K562 (cell line): ENCODE results near the gene GUCA1A. TPM values are rescaled to one million over a fixed set of nuclear protein-coding genes. Genes with fewer than 3 reads are reported as not detected.

Source experiments
- ATF3 ChIP-seq, 2 experiments: fragments of 450-650 bp in 1 of 2; sonication (generic) in 1 of 2; formaldehyde crosslinking in 1 of 2; IDR thresholded peaks in 1 of 2; conservative IDR thresholded peaks in 1 of 2; 2 replicates each; pipeline versions ENCODE4 v1.6.1 to v1.8.1; 2016 to 2023; ENCODE audit warnings: mild to moderate bottlenecking in 2 of 2, moderate library complexity in 2 of 2, inconsistent platforms in 1 of 2, missing genetic modification reagents in 1 of 2
- BMI1 ChIP-seq: fragments of 150-350 bp; IDR thresholded peaks from 2 replicates; pipeline ENCODE4 v1.6.1; 2014; ENCODE audit warnings: low read length
- CTCFL ChIP-seq: IDR thresholded peaks from 2 replicates; pipeline ENCODE4 v1.6.1; 2011; ENCODE audit warnings: borderline replicate concordance, low read depth, mild to moderate bottlenecking, moderate library complexity, low read length; ENCODE audit not compliant: insufficient read depth, poor library complexity, severe bottlenecking
- CXXC5 ChIP-seq: fragments of 250-450 bp; sonication (Bioruptor Pico); IDR thresholded peaks from 2 replicates; pipeline ENCODE4 v1.8.0; 2022; ENCODE audit warnings: inconsistent platforms, mild to moderate bottlenecking, moderate library complexity
- EP300 ChIP-seq: IDR thresholded peaks from 2 replicates; pipeline ENCODE4 v1.6.1; 2012; ENCODE audit warnings: low read length, improper control_type of control experiment
- FOXA3 ChIP-seq, 2 experiments: fragments of 450-650 bp in 1 of 2; sonication (generic) in 1 of 2; formaldehyde crosslinking; IDR thresholded peaks in 1 of 2; conservative IDR thresholded peaks in 1 of 2; 2 replicates each; pipeline versions ENCODE4 v1.4.0 to v1.8.0; 2020 to 2022; ENCODE audit warnings: mild to moderate bottlenecking in 2 of 2, missing genetic modification reagents in 1 of 2
- GATAD2A ChIP-seq: fragments of 450-650 bp; IDR thresholded peaks from 2 replicates; pipeline ENCODE4 v1.6.1; 2017
- HNRNPLL ChIP-seq: fragments of 200-400 bp; formaldehyde crosslinking; IDR thresholded peaks from 2 replicates; pipeline ENCODE4 v1.6.1; 2017; ENCODE audit warnings: low read length, low read depth, mild to moderate bottlenecking; ENCODE audit not compliant: poor library complexity, severe bottlenecking
- LCOR ChIP-seq: sonication (generic); formaldehyde crosslinking; IDR thresholded peaks from 2 replicates; pipeline ENCODE4 v1.8.0; 2022; ENCODE audit warnings: mild to moderate bottlenecking, missing genetic modification reagents
- MCM5 ChIP-seq: fragments of 450-650 bp; IDR thresholded peaks from 2 replicates; pipeline ENCODE4 v1.6.1; 2016; ENCODE audit warnings: low read depth
- NR2C1 ChIP-seq, 2 experiments: fragments of 450-650 bp; IDR thresholded peaks; 2 replicates each; pipeline ENCODE4 v1.6.1; 2017; ENCODE audit warnings: mild to moderate bottlenecking in 2 of 2, antibody characterized with exemption in 1 of 2, inconsistent platforms in 1 of 2, missing compliant biosample characterization in 1 of 2, missing genetic modification characterization in 1 of 2
- NR3C1 ChIP-seq: sonication (generic); formaldehyde crosslinking; IDR thresholded peaks from 2 replicates; pipeline ENCODE4 v1.8.1; 2022; ENCODE audit warnings: missing genetic modification reagents
- RBM14 ChIP-seq: fragments of 200-400 bp; formaldehyde crosslinking; IDR thresholded peaks from 2 replicates; pipeline ENCODE4 v1.6.1; 2018; ENCODE audit warnings: low read depth, mild to moderate bottlenecking, low read length, moderate library complexity, borderline replicate concordance; ENCODE audit not compliant: insufficient read depth
- SIN3A ChIP-seq, 2 experiments: fragments of 150-350 bp in 1 of 2; IDR thresholded peaks; 2 replicates each; pipeline ENCODE4 v1.6.1; 2011 to 2016; ENCODE audit warnings: borderline replicate concordance in 2 of 2, low read depth in 2 of 2, low read length in 2 of 2, mild to moderate bottlenecking in 2 of 2, moderate library complexity in 2 of 2; ENCODE audit not compliant: control insufficient read depth in 1 of 2
- TOE1 ChIP-seq, 2 experiments: fragments of 450-650 bp in 1 of 2; sonication (generic) in 1 of 2; formaldehyde crosslinking in 1 of 2; IDR thresholded peaks; 2 replicates each; pipeline versions ENCODE4 v1.7.1 to v1.8.0; 2016 to 2022; ENCODE audit warnings: borderline replicate concordance in 2 of 2, mild to moderate bottlenecking in 2 of 2, antibody characterized with exemption in 1 of 2, inconsistent platforms in 1 of 2, low read depth in 1 of 2, missing genetic modification reagents in 1 of 2, moderate library complexity in 1 of 2
- TRIM28 ChIP-seq: fragments of 450-650 bp; IDR thresholded peaks from 2 replicates; pipeline ENCODE4 v1.6.1; 2017
- YY1 ChIP-seq, 3 experiments: IDR thresholded peaks; 2 replicates each; pipeline ENCODE4 v1.6.1; 2011; ENCODE audit warnings: low read length in 2 of 3, mild to moderate bottlenecking in 2 of 3, moderate library complexity in 2 of 3, borderline replicate concordance in 1 of 3, control low read depth in 1 of 3, low read depth in 1 of 3; ENCODE audit not compliant: insufficient read depth in 3 of 3, insufficient replicate concordance in 2 of 3, control insufficient read depth in 1 of 3, insufficient read length in 1 of 3; ENCODE audit errors: extremely low read depth in 1 of 3
- ZNF311 ChIP-seq: fragments of 250-450 bp; sonication (Bioruptor Pico); IDR thresholded peaks from 2 replicates; pipeline ENCODE4 v1.4.0; 2020; ENCODE audit warnings: mild to moderate bottlenecking, moderate library complexity
- ZNF512 ChIP-seq: IDR thresholded peaks from 2 replicates; pipeline ENCODE4 v1.6.1; 2016; ENCODE audit warnings: missing genetic modification characterization, missing compliant biosample characterization
- ZNF780A ChIP-seq: fragments of 250-450 bp; sonication (Bioruptor Pico); IDR thresholded peaks from 2 replicates; pipeline ENCODE4 v1.5.0; 2021; ENCODE audit warnings: mild to moderate bottlenecking
- polyA plus RNA-seq, 8 experiments: library from polyadenylated mRNA; depleted of rRNA in 4 of 8; stranded (reverse) in 5 of 8; unstranded in 3 of 8; fragments of >200 nt; fragmentation: Nextera tagmentation in 2 of 8; fragmentation: Illumina TruSeq in 1 of 8; extraction: Ambion mirVana in 2 of 8; extraction: Trizol in 1 of 8; gene quantifications; 2 replicates each; pipeline versions ENCODE4 v1.2.1 to v1.2.3, GENCODE V29; 2011 to 2014; ENCODE audit warnings: inconsistent platforms in 1 of 8, missing spikeins in 1 of 8
- total RNA-seq, 7 experiments: library from RNA; depleted of rRNA in 6 of 7; stranded (reverse); fragments of >200 nt in 6 of 7; fragmentation: Illumina TruSeq in 2 of 7; extraction: Trizol in 2 of 7; gene quantifications; 2 replicates each; pipeline versions ENCODE4 v1.2.1 to v1.2.3, GENCODE V29; 2011 to 2021; ENCODE audit warnings: low replicate concordance in 1 of 7

Gene GUCA1A
- total and polyA plus RNA-seq, 9 of the 15 experiments (the other 6 are each of a cell fraction or from before 2014, with no cell fraction given), result not detected

GRCh38 chr6:42197555-42198362 is 24.6 kb downstream of the GUCA1A start (continued):
- no peak for TF ChIP-seq ZNF512 (tag)
- TF ChIP-seq FOXA3 (CRISPR knock-in tag; conservative IDR thresholded peaks at IDR 0.05 in 1 of 2, IDR thresholded peaks at IDR 0.05 in 1 of 2), result peak; percentile 86 to 91
- peak; percentile 81 for TF ChIP-seq GATAD2A
- TF ChIP-seq RBM14, result no peak
- TF ChIP-seq ATF3 (IDR thresholded peaks at IDR 0.05), result peak; percentile 94
- TF ChIP-seq ATF3 (CRISPR knock-in tag; conservative IDR thresholded peaks at IDR 0.05), result 0 out of 2 replicates have a peak, but pooled peaks have one; percentile 38
- TF ChIP-seq MCM5, result no peak
- TF ChIP-seq TOE1 (IDR thresholded peaks at IDR 0.05; ENCODE audit: borderline replicate concordance), result peak; percentile 86
- no peak; the same call in 1 of the 2 replicates for TF ChIP-seq TOE1 (CRISPR knock-in tag; IDR thresholded peaks at IDR 0.05; ENCODE audit: borderline replicate concordance, low read depth)
- TF ChIP-seq EP300, result peak; percentile 97
- peak; percentile 96 for TF ChIP-seq CXXC5 (CRISPR knock-in tag)
- TF ChIP-seq TRIM28, result 0 out of 2 replicates have a peak, but pooled peaks have one; percentile 56
- TF ChIP-seq HNRNPLL, result peak; percentile 24
- TF ChIP-seq ZNF780A (CRISPR knock-in tag), result no peak
- TF ChIP-seq NR3C1 (CRISPR knock-in tag), result no peak
- no peak for TF ChIP-seq YY1 (IDR thresholded peaks at IDR 0.05; ENCODE audit: borderline replicate concordance in 1 of 3, control insufficient read depth in 1 of 3, extremely low read depth in 1 of 3, insufficient read depth in 3 of 3, insufficient read length in 1 of 3, insufficient replicate concordance in 2 of 3, low read depth in 1 of 3, low read length in 2 of 3)
- peak; percentile 58 for TF ChIP-seq NR2C1 (IDR thresholded peaks at IDR 0.05)
- TF ChIP-seq NR2C1 (tag; IDR thresholded peaks at IDR 0.05), result no peak
- no peak for TF ChIP-seq ZNF311 (CRISPR knock-in tag)
- no peak for TF ChIP-seq BMI1
- peak; percentile 94 for TF ChIP-seq LCOR
- peak; percentile 57 for TF ChIP-seq CTCFL
- 0 out of 4 replicates have a peak, but pooled peaks have one; percentile 32 to 40 for TF ChIP-seq SIN3A (IDR thresholded peaks at IDR 0.05; ENCODE audit: borderline replicate concordance in 2 of 2, control insufficient read depth in 1 of 2, low read depth in 2 of 2, low read length in 2 of 2)
